Prostate gland (tissue), 2 donors: ENCODE results near the gene KREMEN1. TPM values are rescaled to one million over a fixed set of nuclear protein-coding genes. Genes with fewer than 3 reads are reported as not detected.

Source experiments
- DNase-seq: peaks from one replicate; pipeline ENCODE4 v3.0.0-alpha.2; 2019; ENCODE audit warnings: low spot score
- H3K27ac ChIP-seq, 2 donors: fragments of 200-600 bp; sonication (generic); 2 replicates each; pipeline ENCODE4 v1.5.1; 2017 to 2019
- H3K27me3 ChIP-seq: fragments of 200-600 bp; sonication (generic); replicated peaks from 2 replicates; pipeline ENCODE4 v1.5.1; 2019; ENCODE audit not compliant: insufficient read depth
- H3K36me3 ChIP-seq, 2 donors: fragments of 200-600 bp; sonication (generic); 1 replicate in 1 of 2; 2 replicates in 1 of 2; pipeline versions ENCODE4 v1.5.1 to v1.8.1; 2017 to 2019
- H3K4me1 ChIP-seq: fragments of 200-600 bp; sonication (generic); replicated peaks from 2 replicates; pipeline ENCODE4 v1.5.1; 2019
- H3K4me3 ChIP-seq, 2 donors: fragments of 200-600 bp; sonication (generic); 2 replicates each; pipeline ENCODE4 v1.5.1; 2017 to 2019
- H3K9me3 ChIP-seq: fragments of 200-600 bp; sonication (generic); 2 replicates; pipeline ENCODE4 v1.5.1; 2017
- CTCF ChIP-seq, 4 experiments: fragments of 200-600 bp in 2 of 4; fragments of 450-650 bp in 2 of 4; sonication (generic) in 2 of 4; IDR thresholded peaks; 1 replicate in 3 of 4; 2 replicates in 1 of 4; pipeline ENCODE4 v1.5.1; 2016 to 2019; ENCODE audit warnings: antibody characterized with exemption in 4 of 4, mild to moderate bottlenecking in 2 of 4, moderate library complexity in 2 of 4
- POLR2A ChIP-seq: fragments of 450-650 bp; IDR thresholded peaks from one replicate; pipeline ENCODE4 v1.6.1; 2016; ENCODE audit warnings: antibody characterized with exemption, mild to moderate bottlenecking
- POLR2AphosphoS5 ChIP-seq: sonication (generic); formaldehyde crosslinking; IDR thresholded peaks from one replicate; pipeline ENCODE4 v1.6.1; 2017; ENCODE audit warnings: antibody characterized with exemption
- WGBS: methylation state at CpG from one replicate; pipeline ENCODE4 v1.1.5; 2018; 5-methylcytosine and 5-hydroxymethylcytosine counted together
- intact Hi-C: fragments of 100-400 bp; cut with DNase I; formaldehyde crosslinking; loops from one replicate; pipeline ENCODE4 v1.14.2; 2022
- total RNA-seq, 2 donors: library from RNA; depleted of rRNA; stranded (reverse); fragments of >200 nt; gene quantifications; one replicate each; pipeline ENCODE4 v1.1.0, GENCODE V29; 2016

Gene KREMEN1
- total RNA-seq, 2 donors from 2014 or later: 19.3 to 49.0 TPM

- Histone ChIP-seq H3K36me3 (no peaks in the 10 kb centered on the region), H3K9me3 (no peaks in the 10 kb centered on the region), H3K4me3 (no peak overlapping the region), H3K27me3 (no peaks in the 10 kb centered on the region), H3K27ac (no peak overlapping the region), H3K4me1 (no peaks in the 10 kb centered on the region)
- DNase-seq: no peak
- intact Hi-C loops: no loop called here
- 95% methylated on average over 2 of the region's 2 CpGs for WGBS
- TF ChIP-seq POLR2A: no peak
- no peak for TF ChIP-seq CTCF (IDR thresholded peaks at IDR 0.05)
- TF ChIP-seq POLR2AphosphoS5: no peak
Observed at GRCh38 chr22:29102300-29102699, 29.5 kb downstream of the KREMEN1 start.

DNA sequence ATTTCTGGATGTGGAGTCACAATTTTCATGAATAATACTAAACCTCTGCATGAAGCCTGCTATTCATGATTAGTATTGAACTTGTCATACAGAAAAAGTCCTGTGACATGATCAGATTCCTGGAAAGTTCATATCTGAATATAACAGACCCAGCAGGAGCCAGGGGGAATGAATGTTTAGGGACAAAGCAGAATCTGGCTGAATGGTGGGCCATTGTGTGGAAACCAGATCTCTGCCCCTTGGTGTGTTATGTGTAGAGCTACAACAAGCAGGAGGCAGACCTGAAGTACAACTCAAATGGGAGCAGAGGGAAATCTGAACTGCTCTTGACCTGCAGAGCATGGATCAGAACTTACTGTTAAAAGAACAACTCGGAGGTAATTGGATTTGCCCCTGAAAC, 30.3 kb downstream of the KREMEN1 start:
- intact Hi-C loops: no loop called here
- 84% methylated on average over 1 of the region's 1 CpG for WGBS
- no peaks in the 10 kb centered on the region for H3K27me3 ChIP-seq
- no peak for DNase-seq
- H3K9me3 ChIP-seq: no peaks in the 10 kb centered on the region
- H3K36me3 ChIP-seq: no peaks in the 10 kb centered on the region
- TF ChIP-seq POLR2AphosphoS5: no peak
- TF ChIP-seq POLR2A: no peak
- TF ChIP-seq CTCF (IDR thresholded peaks at IDR 0.05): no peak
- H3K4me3 ChIP-seq: no peak overlapping the region
- H3K4me1 ChIP-seq: no peaks in the 10 kb centered on the region
- no peak overlapping the region for H3K27ac ChIP-seq

DNA sequence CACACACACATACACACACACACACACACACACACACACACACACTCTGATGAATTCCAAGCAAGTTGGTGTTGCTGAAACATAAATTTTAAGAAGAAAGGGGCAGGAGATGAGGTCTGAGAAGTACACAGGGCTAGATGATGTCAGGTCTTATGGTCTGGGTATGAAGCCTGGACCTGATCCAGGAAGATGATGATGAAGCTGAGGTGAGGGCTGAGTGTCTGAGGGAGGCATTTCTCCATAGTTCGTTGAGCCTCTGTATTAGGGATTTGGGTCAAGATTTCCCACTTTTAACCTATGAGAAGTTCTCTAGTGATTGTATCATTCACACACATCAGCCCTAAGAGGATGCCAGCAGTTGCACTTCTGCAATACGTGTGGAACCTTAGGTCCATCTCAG, 32.6 kb downstream of the KREMEN1 start:
- no peak for DNase-seq
- no peaks in the 10 kb centered on the region for H3K36me3 ChIP-seq
- TF ChIP-seq CTCF (IDR thresholded peaks at IDR 0.05) (no peak), POLR2AphosphoS5 (no peak), POLR2A (no peak)
- no peaks in the 10 kb centered on the region for H3K27me3 ChIP-seq
- intact Hi-C loops: no loop called here
- no peaks in the 10 kb centered on the region for H3K9me3 ChIP-seq
- 53% methylated on average over 2 of the region's 2 CpGs for WGBS
- no peak overlapping the region for H3K4me3 ChIP-seq
- H3K4me1 ChIP-seq: no peaks in the 10 kb centered on the region
- H3K27ac ChIP-seq: no peak overlapping the region

DNA sequence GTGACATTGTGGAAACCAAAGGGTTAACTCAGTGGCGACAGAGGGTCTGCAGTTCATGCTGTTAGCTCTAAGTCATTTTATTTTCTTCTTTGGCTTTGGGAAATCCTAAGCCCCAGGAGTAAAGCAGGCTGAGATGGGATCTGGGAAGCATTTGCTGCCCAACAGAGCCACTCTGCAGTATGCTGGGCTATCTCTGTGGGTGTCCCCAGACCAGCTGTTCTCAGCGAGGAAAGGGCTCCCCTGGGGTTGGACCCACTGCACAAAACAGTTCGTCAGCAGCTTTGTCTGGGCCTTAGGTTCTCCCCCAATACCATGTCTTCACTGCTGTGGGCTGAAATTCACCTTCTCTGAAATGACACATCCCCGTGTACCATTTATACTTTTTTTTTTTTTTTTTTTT, 34.0 kb downstream of the KREMEN1 start:
- H3K36me3 ChIP-seq: no peaks in the 10 kb centered on the region
- H3K27me3 ChIP-seq: no peaks in the 10 kb centered on the region
- H3K4me1 ChIP-seq: no peaks in the 10 kb centered on the region
- H3K9me3 ChIP-seq: no peaks in the 10 kb centered on the region
- H3K4me3 ChIP-seq: no peak overlapping the region
- TF ChIP-seq POLR2AphosphoS5 (no peak), POLR2A (no peak), CTCF (IDR thresholded peaks at IDR 0.05) (no peak)
- H3K27ac ChIP-seq: no peak overlapping the region
- WGBS: 61% methylated on average over 4 of the region's 4 CpGs
- no peak for DNase-seq
- intact Hi-C loops: no loop called here

DNA sequence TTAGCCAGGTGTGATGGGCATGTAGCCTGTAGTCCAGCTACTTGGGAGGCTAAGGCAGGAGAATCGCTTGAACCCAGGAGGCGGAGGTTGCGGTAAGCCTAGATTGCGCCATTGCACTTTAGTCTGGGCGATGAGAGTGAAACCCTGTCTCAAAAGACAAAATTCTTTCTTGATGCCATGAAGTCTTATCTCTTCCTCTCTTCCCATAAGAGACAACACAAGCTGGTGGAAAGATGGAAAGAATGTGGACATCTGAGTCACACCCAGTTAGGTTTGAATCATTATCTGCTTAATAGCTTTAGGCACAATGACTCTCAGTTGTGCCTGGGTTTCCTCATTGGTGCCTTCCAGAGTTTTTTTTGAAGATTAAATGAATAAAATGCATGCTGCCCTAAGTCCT, 35.3 kb downstream of the KREMEN1 start:
- Histone ChIP-seq H3K27me3 (no peaks in the 10 kb centered on the region), H3K4me1 (no peaks in the 10 kb centered on the region), H3K36me3 (no peaks in the 10 kb centered on the region), H3K9me3 (no peaks in the 10 kb centered on the region), H3K4me3 (no peak overlapping the region), H3K27ac (no peak overlapping the region)
- no peak for TF ChIP-seq POLR2AphosphoS5
- TF ChIP-seq POLR2A: no peak
- no peak for DNase-seq
- intact Hi-C loops: no loop called here
- 98% methylated on average over 5 of the region's 5 CpGs for WGBS
